ENCODE results near the gene CDCA3.

- no peak for TF ChIP-seq CTCF (conservative IDR thresholded peaks at IDR 0.05; ENCODE audit: low read depth, low read length)
- TF ChIP-seq EZH2phosphoT487 (IDR thresholded peaks at IDR 0.05; ENCODE audit: borderline replicate concordance, low read length), result no peak
- no peak for TF ChIP-seq EZH2 (IDR thresholded peaks at IDR 0.05; ENCODE audit: low read length, unreplicated experiment)
Measured at GRCh38 chr12:6849976-6850560, 1.0 kb downstream of the CDCA3 start.

Measured in PC-3 (cell line).